Measurements from ENCODE around the gene HDAC11. TPM values are rescaled to one million over a fixed set of nuclear protein-coding genes. Genes with fewer than 3 reads are reported as not detected.

HDAC11 gene
- total and polyA plus RNA-seq, 9 of the 15 experiments (the other 6 are each of a cell fraction or from before 2014, with no cell fraction given) = 0.60 to 6.0 (median 4.5) TPM

GRCh38 chr3:13495921-13496723 lies 16.0 kb downstream of the HDAC11 start (continued):
- no peak for TF ChIP-seq U2AF1 (optimal IDR thresholded peaks at IDR 0.05; ENCODE audit: low read depth, low read length)
- no peak for TF ChIP-seq TCF7 (IDR thresholded peaks at IDR 0.05; ENCODE audit: borderline replicate concordance)
- TF ChIP-seq FOXM1 (IDR thresholded peaks at IDR 0.05; ENCODE audit: low read depth) = no peak
- TF ChIP-seq FOXM1 (CRISPR knock-in tag; IDR thresholded peaks at IDR 0.05; ENCODE audit: low read depth) = no peak
- no peak for TF ChIP-seq FOXK2 (conservative IDR thresholded peaks at IDR 0.05 in 1 of 2, IDR thresholded peaks at IDR 0.05 in 1 of 2; ENCODE audit: low read depth in 2 of 2)
- TF ChIP-seq ATF6 (CRISPR knock-in tag; IDR thresholded peaks at IDR 0.05) = no peak
- 0 out of 4 replicates have a peak, but pooled peaks of 1 of the 2 experiments have one; percentile 31 for TF ChIP-seq TEAD1 (CRISPR knock-in tag; IDR thresholded peaks at IDR 0.05)
- TF ChIP-seq MAFG (tag; conservative IDR thresholded peaks at IDR 0.05) = no peak
- TF ChIP-seq ZNF3 (CRISPR knock-in tag; IDR thresholded peaks at IDR 0.05) = no peak
- TF ChIP-seq ZFP1 (CRISPR knock-in tag; IDR thresholded peaks at IDR 0.05) = no peak
- TF ChIP-seq RB1 (IDR thresholded peaks at IDR 0.05; ENCODE audit: low read depth) = peak; percentile 82
- no peak for TF ChIP-seq ZNF778 (CRISPR knock-in tag; IDR thresholded peaks at IDR 0.05)
- TF ChIP-seq MIER1 (IDR thresholded peaks at IDR 0.05; ENCODE audit: low read depth) = no peak
- TF ChIP-seq ZMIZ1 (IDR thresholded peaks at IDR 0.05; ENCODE audit: low read depth in 2 of 2, low read length in 2 of 2) = peak in 1 of 2 experiments; percentile 32; a peak in 1 of 4 replicates
- TF ChIP-seq CREB3L1 (IDR thresholded peaks at IDR 0.05; ENCODE audit: borderline replicate concordance, low read depth) = no peak
- TF ChIP-seq ZNF24 (IDR thresholded peaks at IDR 0.05) = peak; percentile 22; the same call in 1 of the 2 replicates
- no peak for TF ChIP-seq NCOA1 (IDR thresholded peaks at IDR 0.05; ENCODE audit: low read depth)
- TF ChIP-seq ARID2 (IDR thresholded peaks at IDR 0.05) = peak; percentile 82
- peak; percentile 78 for TF ChIP-seq CEBPB (tag; IDR thresholded peaks at IDR 0.05)
- TF ChIP-seq TAL1 (IDR thresholded peaks at IDR 0.05) = no peak
- TF ChIP-seq KLF1 (tag; IDR thresholded peaks at IDR 0.05) = no peak
- TF ChIP-seq ESRRB (CRISPR knock-in tag; IDR thresholded peaks at IDR 0.05; ENCODE audit: borderline replicate concordance) = no peak
- no peak for TF ChIP-seq PTRF (tag; IDR thresholded peaks at IDR 0.05)

Data from K562 (cell line).